ENCODE measurements around the gene TXN2.
A peak's percentile ranks its signal among the peaks of the same experiment; 100 is the strongest.

Gene TXN2

GRCh38 chr22:36471341-36471821, 10.1 kb downstream of the TXN2 start:
- TF ChIP-seq, protein P1, sequence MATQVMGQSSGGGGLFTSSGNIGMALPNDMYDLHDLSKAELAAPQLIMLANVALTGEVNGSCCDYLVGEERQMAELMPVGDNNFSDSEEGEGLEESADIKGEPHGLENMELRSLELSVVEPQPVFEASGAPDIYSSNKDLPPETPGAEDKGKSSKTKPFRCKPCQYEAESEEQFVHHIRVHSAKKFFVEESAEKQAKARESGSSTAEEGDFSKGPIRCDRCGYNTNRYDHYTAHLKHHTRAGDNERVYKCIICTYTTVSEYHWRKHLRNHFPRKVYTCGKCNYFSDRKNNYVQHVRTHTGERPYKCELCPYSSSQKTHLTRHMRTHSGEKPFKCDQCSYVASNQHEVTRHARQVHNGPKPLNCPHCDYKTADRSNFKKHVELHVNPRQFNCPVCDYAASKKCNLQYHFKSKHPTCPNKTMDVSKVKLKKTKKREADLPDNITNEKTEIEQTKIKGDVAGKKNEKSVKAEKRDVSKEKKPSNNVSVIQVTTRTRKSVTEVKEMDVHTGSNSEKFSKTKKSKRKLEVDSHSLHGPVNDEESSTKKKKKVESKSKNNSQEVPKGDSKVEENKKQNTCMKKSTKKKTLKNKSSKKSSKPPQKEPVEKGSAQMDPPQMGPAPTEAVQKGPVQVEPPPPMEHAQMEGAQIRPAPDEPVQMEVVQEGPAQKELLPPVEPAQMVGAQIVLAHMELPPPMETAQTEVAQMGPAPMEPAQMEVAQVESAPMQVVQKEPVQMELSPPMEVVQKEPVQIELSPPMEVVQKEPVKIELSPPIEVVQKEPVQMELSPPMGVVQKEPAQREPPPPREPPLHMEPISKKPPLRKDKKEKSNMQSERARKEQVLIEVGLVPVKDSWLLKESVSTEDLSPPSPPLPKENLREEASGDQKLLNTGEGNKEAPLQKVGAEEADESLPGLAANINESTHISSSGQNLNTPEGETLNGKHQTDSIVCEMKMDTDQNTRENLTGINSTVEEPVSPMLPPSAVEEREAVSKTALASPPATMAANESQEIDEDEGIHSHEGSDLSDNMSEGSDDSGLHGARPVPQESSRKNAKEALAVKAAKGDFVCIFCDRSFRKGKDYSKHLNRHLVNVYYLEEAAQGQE (IDR thresholded peaks at IDR 0.05; ENCODE audit: low read depth), result no peak
- TF ChIP-seq FOXM1 (IDR thresholded peaks at IDR 0.05; ENCODE audit: borderline replicate concordance, low read depth) (no peak), CREB1 (IDR thresholded peaks at IDR 0.05; ENCODE audit: low read depth) (no peak), YY1 (IDR thresholded peaks at IDR 0.05; ENCODE audit: low read depth) (no peak), NFIC (IDR thresholded peaks at IDR 0.05) (no peak), CEBPB (IDR thresholded peaks at IDR 0.05) (no peak), EGR1 (IDR thresholded peaks at IDR 0.05) (no peak), RAD21 (IDR thresholded peaks at IDR 0.05; ENCODE audit: low read depth) (no peak), ZBTB7A (IDR thresholded peaks at IDR 0.05; ENCODE audit: low read depth) (no peak), USF1 (IDR thresholded peaks at IDR 0.05) (no peak), TAF1 (IDR thresholded peaks at IDR 0.05; ENCODE audit: low read depth) (no peak), TCF12 (IDR thresholded peaks at IDR 0.05; ENCODE audit: low read depth) (no peak)
- TF ChIP-seq, protein P2, sequence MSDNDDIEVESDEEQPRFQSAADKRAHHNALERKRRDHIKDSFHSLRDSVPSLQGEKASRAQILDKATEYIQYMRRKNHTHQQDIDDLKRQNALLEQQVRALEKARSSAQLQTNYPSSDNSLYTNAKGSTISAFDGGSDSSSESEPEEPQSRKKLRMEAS (IDR thresholded peaks at IDR 0.05), result no peak

DNA sequence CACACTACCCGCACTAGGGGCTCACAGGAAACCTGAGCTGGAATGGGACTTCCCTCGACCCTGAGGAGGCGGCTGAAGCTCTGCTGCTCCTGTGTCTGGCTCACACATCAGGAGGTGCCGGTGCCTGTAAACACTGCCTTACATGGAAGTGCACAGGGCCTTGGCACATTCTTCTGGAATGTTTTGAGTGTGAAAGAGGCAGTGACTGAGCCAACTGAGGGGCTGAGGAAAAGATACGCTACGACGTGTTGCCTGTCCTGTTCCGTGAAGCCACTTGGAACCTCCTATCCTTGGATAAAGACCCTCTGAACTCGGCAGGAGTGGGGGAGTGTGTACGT, 10.5 kb downstream of the TXN2 start:
- TF ChIP-seq FOXM1 (IDR thresholded peaks at IDR 0.05; ENCODE audit: borderline replicate concordance, low read depth) (no peak), CEBPB (IDR thresholded peaks at IDR 0.05) (no peak), TAF1 (IDR thresholded peaks at IDR 0.05; ENCODE audit: low read depth) (no peak), ZBTB7A (IDR thresholded peaks at IDR 0.05; ENCODE audit: low read depth) (no peak), USF1 (IDR thresholded peaks at IDR 0.05) (no peak), TEAD4 (IDR thresholded peaks at IDR 0.05) (no peak), RAD21 (IDR thresholded peaks at IDR 0.05; ENCODE audit: low read depth) (no peak), YY1 (IDR thresholded peaks at IDR 0.05; ENCODE audit: low read depth) (no peak), TCF12 (IDR thresholded peaks at IDR 0.05; ENCODE audit: low read depth) (no peak), NFIC (IDR thresholded peaks at IDR 0.05) (no peak), EP300 (IDR thresholded peaks at IDR 0.05; ENCODE audit: borderline replicate concordance) (no peak)
- TF ChIP-seq, protein P2 (IDR thresholded peaks at IDR 0.05), result no peak
- TF ChIP-seq, protein P1 (IDR thresholded peaks at IDR 0.05; ENCODE audit: low read depth), result no peak

DNA sequence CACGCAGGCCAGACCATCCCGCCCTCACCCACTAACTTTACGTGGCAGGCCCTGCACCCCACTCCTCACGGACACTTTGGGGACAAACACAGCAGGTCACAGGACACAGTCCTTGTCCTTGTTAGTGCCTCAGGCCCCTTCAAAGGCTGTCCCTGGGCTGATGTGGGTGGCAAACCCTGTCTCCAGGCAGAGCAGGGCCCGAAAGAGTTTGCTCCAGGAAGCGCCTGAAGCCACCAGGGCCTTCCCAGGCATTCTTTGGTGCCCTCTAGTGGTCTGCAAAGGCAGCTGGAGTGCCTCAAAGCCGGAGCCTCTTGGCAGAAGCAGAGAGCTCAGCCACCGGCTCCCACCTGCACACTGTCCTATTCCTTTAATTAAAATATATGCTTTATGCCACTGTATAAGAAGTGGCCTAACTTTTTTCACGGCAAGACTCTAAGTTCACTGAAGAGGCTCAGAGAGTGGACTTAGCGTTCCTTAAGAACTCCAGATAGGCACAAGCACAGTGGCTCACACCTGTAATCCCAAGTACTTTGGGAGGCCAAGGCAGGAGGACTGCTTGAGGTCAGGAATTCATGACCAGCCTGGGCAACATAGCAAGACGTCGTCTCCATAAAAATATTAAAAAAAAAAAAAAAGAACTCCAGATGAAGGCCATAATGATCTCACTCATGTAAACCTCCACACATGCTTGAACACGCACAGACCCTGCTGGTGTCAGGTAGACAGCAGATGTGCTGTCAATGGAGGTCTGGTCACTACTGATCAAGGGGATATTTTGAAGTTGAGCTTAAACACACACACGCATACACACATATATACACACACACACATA, 11.1 kb downstream of the TXN2 start:
- TF ChIP-seq USF1 (IDR thresholded peaks at IDR 0.05), result no peak
- no peak for TF ChIP-seq TAF1 (IDR thresholded peaks at IDR 0.05; ENCODE audit: low read depth)
- TF ChIP-seq RAD21 (IDR thresholded peaks at IDR 0.05; ENCODE audit: low read depth), result peak; percentile 95
- TF ChIP-seq TCF12 (IDR thresholded peaks at IDR 0.05; ENCODE audit: low read depth), result no peak
- no peak for TF ChIP-seq CREB1 (IDR thresholded peaks at IDR 0.05; ENCODE audit: low read depth)
- no peak for TF ChIP-seq NFIC (IDR thresholded peaks at IDR 0.05)
- TF ChIP-seq CEBPB (IDR thresholded peaks at IDR 0.05), result no peak
- no peak for TF ChIP-seq YY1 (IDR thresholded peaks at IDR 0.05; ENCODE audit: low read depth)
- TF ChIP-seq, protein P2 (IDR thresholded peaks at IDR 0.05), result 0 out of 2 replicates have a peak, but pooled peaks have one; percentile 27

GRCh38 chr22:36469094-36469710, 12.2 kb downstream of the TXN2 start:
- TF ChIP-seq RAD21 (IDR thresholded peaks at IDR 0.05; ENCODE audit: low read depth) (no peak), EGR1 (IDR thresholded peaks at IDR 0.05) (no peak), EP300 (IDR thresholded peaks at IDR 0.05; ENCODE audit: borderline replicate concordance) (no peak), ZBTB7A (IDR thresholded peaks at IDR 0.05; ENCODE audit: low read depth) (no peak), FOXM1 (IDR thresholded peaks at IDR 0.05; ENCODE audit: borderline replicate concordance, low read depth) (no peak), CREB1 (IDR thresholded peaks at IDR 0.05; ENCODE audit: low read depth) (no peak), CEBPB (IDR thresholded peaks at IDR 0.05) (no peak), YY1 (IDR thresholded peaks at IDR 0.05; ENCODE audit: low read depth) (no peak), TCF12 (IDR thresholded peaks at IDR 0.05; ENCODE audit: low read depth) (no peak)
- TF ChIP-seq, protein P1 (IDR thresholded peaks at IDR 0.05; ENCODE audit: low read depth), result no peak
- TF ChIP-seq, protein P2 (IDR thresholded peaks at IDR 0.05), result no peak

Measured in Ishikawa (cell line).